Endodermal cell (in vitro differentiated cells): ENCODE data around the gene SRBD1. TPM values are rescaled to one million over a fixed set of nuclear protein-coding genes. Genes with fewer than 3 reads are reported as not detected.

Experiments used
- DNase-seq: peaks from one replicate; pipeline ENCODE4 v3.0.0-alpha.2; 2017
- H3K27ac ChIP-seq: 2 replicates; pipeline ENCODE4 v1.5.1; 2013; ENCODE audit warnings: mild to moderate bottlenecking, low read depth, low read length, moderate library complexity
- H3K27me3 ChIP-seq: 2 replicates; pipeline ENCODE4 v1.6.1; 2013; ENCODE audit warnings: mild to moderate bottlenecking, low read length, moderate library complexity; ENCODE audit not compliant: insufficient read depth, control insufficient read depth, poor library complexity, severe bottlenecking
- H3K36me3 ChIP-seq: 2 replicates; pipeline ENCODE4 v1.7.0; 2013; ENCODE audit warnings: mild to moderate bottlenecking, low read length, moderate library complexity; ENCODE audit not compliant: control insufficient read depth, insufficient read depth
- H3K4me1 ChIP-seq: one replicate; pipeline ENCODE4 v1.7.0; 2013; ENCODE audit warnings: low read length; ENCODE audit not compliant: control insufficient read depth, insufficient read depth
- H3K4me3 ChIP-seq: 2 replicates; pipeline ENCODE4 v1.5.1; 2013; ENCODE audit warnings: mild to moderate bottlenecking, low read length, moderate library complexity
- H3K9ac ChIP-seq: 2 replicates; pipeline ENCODE4 v1.6.1; 2013; ENCODE audit warnings: mild to moderate bottlenecking, low read length, moderate library complexity; ENCODE audit not compliant: poor library complexity, severe bottlenecking; ENCODE audit errors: extremely low read depth
- H3K9me3 ChIP-seq: 2 replicates; pipeline ENCODE4 v1.6.1; 2013; ENCODE audit warnings: mild to moderate bottlenecking, low read length, moderate library complexity; ENCODE audit not compliant: control insufficient read depth
- H3K27ac Mint-ChIP-seq: 2 replicates; pipeline ENCODE4 v1.8.0; 2020; ENCODE audit warnings: mixed read lengths
- H3K27me3 Mint-ChIP-seq: 2 replicates; pipeline ENCODE4 v1.8.0; 2021; ENCODE audit warnings: mild to moderate bottlenecking, mixed read lengths; ENCODE audit not compliant: insufficient read depth
- H3K36me3 Mint-ChIP-seq: 2 replicates; pipeline ENCODE4 v1.8.0; 2020; ENCODE audit warnings: low read depth, mixed read lengths
- H3K4me1 Mint-ChIP-seq: 2 replicates; pipeline ENCODE4 v1.8.0; 2020; ENCODE audit warnings: mixed read lengths
- H3K4me3 Mint-ChIP-seq: 2 replicates; pipeline ENCODE4 v1.8.0; 2020; ENCODE audit warnings: mild to moderate bottlenecking, moderate library complexity, mixed read lengths
- H3K9me3 Mint-ChIP-seq: 2 replicates; pipeline ENCODE4 v1.8.0; 2020; ENCODE audit warnings: mild to moderate bottlenecking, mixed read lengths
- WGBS, 2 experiments: methylation state at CpG; one replicate each; pipeline versions ENCODE4 v1.1.5 to v1.1.7; 2013; ENCODE audit warnings: missing lambda C conversion rate in 2 of 2, mixed read lengths in 1 of 2; ENCODE audit not compliant: insufficient coverage in 1 of 2, insufficient read length in 1 of 2; 5-methylcytosine and 5-hydroxymethylcytosine counted together
- total RNA-seq, 2 donors: library from RNA; stranded (reverse); fragmentation: NEBNext Ultra II Directional in 1 of 2; extraction: Animal tissue kit (Norgen Biotek cat#: 25700) in 1 of 2; gene quantifications; 2 replicates in 1 of 2; 3 replicates in 1 of 2; pipeline ENCODE4 v1.2.1, GENCODE V29; 2021
- TF ChIP-seq, protein P1 (sequence below): fragments of 200-600 bp; sonication (generic); conservative IDR thresholded peaks from 2 replicates; pipeline ENCODE4 v1.5.0; 2021; ENCODE audit warnings: antibody characterized with exemption, mild to moderate bottlenecking

Gene SRBD1
- total RNA-seq, 2 donors from 2014 or later: 17.7 to 19.6 TPM

DNA sequence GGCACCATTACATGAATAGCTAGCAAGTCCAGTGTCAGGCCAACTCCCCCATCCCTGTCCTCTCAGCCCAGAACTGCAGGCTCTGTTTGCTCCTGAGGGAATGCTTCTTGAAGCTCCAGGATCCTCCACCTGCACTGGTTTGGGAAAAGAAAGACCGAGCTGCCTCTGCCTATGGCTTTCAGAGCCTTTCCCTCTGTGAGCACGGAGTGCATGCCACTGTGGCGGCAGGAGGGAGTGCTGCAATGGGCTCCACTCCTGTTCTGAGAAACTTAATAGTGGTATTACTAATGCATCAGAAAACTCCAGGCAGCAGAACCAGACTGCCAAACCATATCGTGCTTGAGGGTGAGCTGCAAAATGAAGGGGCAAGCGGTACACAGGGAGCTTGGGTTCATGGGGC lies 271.8 kb downstream of the SRBD1 start:
- Histone ChIP-seq H3K9ac (no peak overlapping the region), H3K9me3 (no peaks in the 10 kb centered on the region), H3K4me1 (peaks cover 8% of the 10 kb centered on the region), H3K4me3 (no peak overlapping the region), H3K27me3 (no peaks in the 10 kb centered on the region), H3K36me3 (no peaks in the 10 kb centered on the region), H3K27ac (no peak overlapping the region)
- WGBS, 2 experiments: 89 to 100% methylated on average over 1 to 5 of the region's 5 CpGs
- H3K4me1 Mint-ChIP-seq: peaks cover 12% of the 10 kb centered on the region
- no peaks in the 10 kb centered on the region for H3K36me3 Mint-ChIP-seq
- peak; percentile 28 for DNase-seq
- TF ChIP-seq, protein P1, sequence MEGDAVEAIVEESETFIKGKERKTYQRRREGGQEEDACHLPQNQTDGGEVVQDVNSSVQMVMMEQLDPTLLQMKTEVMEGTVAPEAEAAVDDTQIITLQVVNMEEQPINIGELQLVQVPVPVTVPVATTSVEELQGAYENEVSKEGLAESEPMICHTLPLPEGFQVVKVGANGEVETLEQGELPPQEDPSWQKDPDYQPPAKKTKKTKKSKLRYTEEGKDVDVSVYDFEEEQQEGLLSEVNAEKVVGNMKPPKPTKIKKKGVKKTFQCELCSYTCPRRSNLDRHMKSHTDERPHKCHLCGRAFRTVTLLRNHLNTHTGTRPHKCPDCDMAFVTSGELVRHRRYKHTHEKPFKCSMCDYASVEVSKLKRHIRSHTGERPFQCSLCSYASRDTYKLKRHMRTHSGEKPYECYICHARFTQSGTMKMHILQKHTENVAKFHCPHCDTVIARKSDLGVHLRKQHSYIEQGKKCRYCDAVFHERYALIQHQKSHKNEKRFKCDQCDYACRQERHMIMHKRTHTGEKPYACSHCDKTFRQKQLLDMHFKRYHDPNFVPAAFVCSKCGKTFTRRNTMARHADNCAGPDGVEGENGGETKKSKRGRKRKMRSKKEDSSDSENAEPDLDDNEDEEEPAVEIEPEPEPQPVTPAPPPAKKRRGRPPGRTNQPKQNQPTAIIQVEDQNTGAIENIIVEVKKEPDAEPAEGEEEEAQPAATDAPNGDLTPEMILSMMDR: no peak
- no peaks in the 10 kb centered on the region for H3K9me3 Mint-ChIP-seq
- H3K27ac Mint-ChIP-seq: no peak overlapping the region
- H3K4me3 Mint-ChIP-seq: no peak overlapping the region
- H3K27me3 Mint-ChIP-seq: peaks cover 10% of the 10 kb centered on the region

Other genes starting within 250 kb of the SRBD1 start
- gene PRKCE, start 40.4 kb upstream of the SRBD1 start, total RNA-seq: 1 to 10 TPM; 1.4 to 1.7 TPM